HepG2 (cell line): ENCODE data around the gene TMX2. TPM values are rescaled to one million over a fixed set of nuclear protein-coding genes. Genes with fewer than 3 reads are reported as not detected.

Source experiments
- ARNTL ChIP-seq: sonication (generic); formaldehyde crosslinking; IDR thresholded peaks from 2 replicates; pipeline ENCODE4 v1.4.0; 2020; ENCODE audit warnings: mild to moderate bottlenecking, missing genetic modification reagents
- BATF2 ChIP-seq: sonication (generic); formaldehyde crosslinking; IDR thresholded peaks from 2 replicates; pipeline ENCODE4 v1.8.0; 2022; ENCODE audit warnings: mild to moderate bottlenecking, missing genetic modification reagents, moderate library complexity
- HNRNPK ChIP-seq: fragments of 200-400 bp; formaldehyde crosslinking; IDR thresholded peaks from 2 replicates; pipeline ENCODE4 v1.6.1; 2018; ENCODE audit warnings: low read length, low read depth, moderate library complexity, mild to moderate bottlenecking; ENCODE audit not compliant: poor library complexity, severe bottlenecking
- HOXA3 ChIP-seq: sonication (generic); formaldehyde crosslinking; IDR thresholded peaks from 2 replicates; pipeline ENCODE4 v1.5.0; 2020; ENCODE audit warnings: missing genetic modification reagents
- KIAA2018 ChIP-seq: sonication (generic); formaldehyde crosslinking; IDR thresholded peaks from 2 replicates; pipeline ENCODE4 v1.5.0; 2020; ENCODE audit warnings: mild to moderate bottlenecking, missing genetic modification reagents, borderline replicate concordance
- TBX3 ChIP-seq: fragments of 450-650 bp; IDR thresholded peaks from 2 replicates; pipeline ENCODE4 v1.6.1; 2017; ENCODE audit warnings: antibody characterized with exemption, mild to moderate bottlenecking, inconsistent platforms, borderline replicate concordance
- TCF7L2 ChIP-seq: IDR thresholded peaks from 2 replicates; pipeline ENCODE4 v1.6.1; 2011; ENCODE audit warnings: mild to moderate bottlenecking, low read depth, low read length, moderate library complexity
- THAP7 ChIP-seq: sonication (generic); formaldehyde crosslinking; IDR thresholded peaks from 2 replicates; pipeline ENCODE4 v1.8.1; 2023; ENCODE audit warnings: mild to moderate bottlenecking, missing genetic modification reagents
- ZNF101 ChIP-seq: sonication (generic); formaldehyde crosslinking; IDR thresholded peaks from 2 replicates; pipeline ENCODE4 v1.4.0; 2020; ENCODE audit warnings: mild to moderate bottlenecking, low read depth, missing genetic modification reagents, borderline replicate concordance
- ZNF160 ChIP-seq: sonication (generic); formaldehyde crosslinking; IDR thresholded peaks from 2 replicates; pipeline ENCODE4 v1.8.0; 2022; ENCODE audit warnings: mild to moderate bottlenecking, inconsistent platforms, missing genetic modification reagents
- ZNF263 ChIP-seq: sonication (generic); formaldehyde crosslinking; IDR thresholded peaks from 2 replicates; pipeline ENCODE4 v1.4.0; 2020; ENCODE audit warnings: missing genetic modification reagents
- ZNF264 ChIP-seq: sonication (generic); formaldehyde crosslinking; IDR thresholded peaks from 2 replicates; pipeline ENCODE4 v1.4.0; 2020; ENCODE audit warnings: missing genetic modification reagents
- ZNF3 ChIP-seq: IDR thresholded peaks from 2 replicates; pipeline ENCODE4 v1.7.0; 2017; ENCODE audit warnings: inconsistent platforms
- ZNF354B ChIP-seq: sonication (generic); formaldehyde crosslinking; IDR thresholded peaks from 2 replicates; pipeline ENCODE4 v1.8.0; 2022; ENCODE audit warnings: mild to moderate bottlenecking, missing genetic modification reagents
- ZNF446 ChIP-seq: sonication (generic); formaldehyde crosslinking; IDR thresholded peaks from 2 replicates; pipeline ENCODE4 v1.5.0; 2020; ENCODE audit warnings: mild to moderate bottlenecking, missing genetic modification reagents
- ZNF547 ChIP-seq: sonication (generic); formaldehyde crosslinking; IDR thresholded peaks from 2 replicates; pipeline ENCODE4 v1.5.1; 2020; ENCODE audit warnings: mild to moderate bottlenecking, missing genetic modification reagents
- ZNF703 ChIP-seq: sonication (generic); formaldehyde crosslinking; IDR thresholded peaks from 2 replicates; pipeline ENCODE4 v1.5.1; 2020; ENCODE audit warnings: missing genetic modification reagents, mild to moderate bottlenecking, moderate library complexity, borderline replicate concordance
- ZSCAN30 ChIP-seq: sonication (generic); formaldehyde crosslinking; IDR thresholded peaks from 2 replicates; pipeline ENCODE4 v1.5.0; 2020; ENCODE audit warnings: mild to moderate bottlenecking, missing genetic modification reagents
- polyA plus RNA-seq, 8 experiments: library from polyadenylated mRNA; depleted of rRNA in 3 of 8; stranded (reverse) in 7 of 8; unstranded in 1 of 8; fragments of >200 nt; fragmentation: Illumina TruSeq in 4 of 8; extraction: Trizol in 4 of 8; gene quantifications; 2 replicates each; pipeline versions ENCODE4 v1.2.1 to v1.2.3, GENCODE V29; 2011 to 2016; ENCODE audit warnings: low read depth in 4 of 8, missing spikeins in 1 of 8, mixed read lengths in 1 of 8; ENCODE audit not compliant: insufficient read depth in 1 of 8
- total RNA-seq, 5 experiments: library from RNA; depleted of rRNA; stranded (reverse); fragments of >200 nt; fragmentation: Illumina TruSeq; extraction: Trizol; gene quantifications; 2 replicates each; pipeline ENCODE4 v1.2.3, GENCODE V29; 2016; ENCODE audit warnings: low read depth in 1 of 5

The TMX2 gene
- total and polyA plus RNA-seq, 2 of the 13 experiments (the other 11 are each of a cell fraction or from before 2014, with no cell fraction given), result 84.5 to 129 TPM

GRCh38 chr11:57741132-57742086 is 29.0 kb downstream of the TMX2 start, which contains the start of gene SELENOH (continued):
- peak; percentile 52 for TF ChIP-seq HNRNPK
- 0 out of 2 replicates have a peak, but pooled peaks have one; percentile 31 for TF ChIP-seq THAP7
- no peak for TF ChIP-seq ZNF354B (CRISPR knock-in tag)
- TF ChIP-seq BATF2 (CRISPR knock-in tag), result no peak
- no peak for TF ChIP-seq ZNF263 (CRISPR knock-in tag)
- TF ChIP-seq ZNF3 (CRISPR knock-in tag), result no peak
- TF ChIP-seq ZNF547 (CRISPR knock-in tag), result peak; percentile 24; the same call in 1 of the 2 replicates
- TF ChIP-seq KIAA2018 (CRISPR knock-in tag), result no peak
- no peak for TF ChIP-seq TCF7L2
- TF ChIP-seq ZNF101, result no peak
- TF ChIP-seq ZSCAN30, result peak; percentile 89
- no peak for TF ChIP-seq ZNF703 (CRISPR knock-in tag)
- peak; percentile 77 for TF ChIP-seq HOXA3 (CRISPR knock-in tag)
- no peak for TF ChIP-seq TBX3
- no peak for TF ChIP-seq ZNF160 (CRISPR knock-in tag)
- TF ChIP-seq ZNF264 (CRISPR knock-in tag), result 0 out of 2 replicates have a peak, but pooled peaks have one; percentile 15
- 0 out of 2 replicates have a peak, but pooled peaks have one; percentile 44 for TF ChIP-seq ARNTL (CRISPR knock-in tag)
- TF ChIP-seq ZNF446 (CRISPR knock-in tag), result no peak
